Heart right ventricle (tissue), 16 donors: ENCODE data around the gene MSH6. TPM values are rescaled to one million over a fixed set of nuclear protein-coding genes. Genes with fewer than 3 reads are reported as not detected.

Source experiments
- ATAC-seq, 8 donors: fragments of 200-7000 bp; cut with Tn5 transposase; one replicate each; pipeline ENCODE4 v1.9.1; 2020; ENCODE audit warnings: mild to moderate bottlenecking in 8 of 8, moderate library complexity in 8 of 8, moderate number of reproducible peaks in 1 of 8
- DNase-seq, 2 donors: peaks; one replicate each; pipeline ENCODE4 v3.0.0-alpha.2; 2020
- H3K27ac ChIP-seq, 10 donors: fragments of 200-600 bp; sonication (generic) in 2 of 10; one replicate each; pipeline versions ENCODE4 v1.5.0 to v1.8.0; 2020 to 2022; ENCODE audit warnings: mild to moderate bottlenecking in 3 of 10
- H3K27me3 ChIP-seq, 7 donors: fragments of 200-600 bp; one replicate each; pipeline ENCODE4 v1.8.0; 2021 to 2022; ENCODE audit warnings: mild to moderate bottlenecking in 2 of 7
- H3K36me3 ChIP-seq, 9 donors: fragments of 200-600 bp; sonication (generic) in 1 of 9; one replicate each; pipeline versions ENCODE4 v1.5.0 to v1.8.0; 2020 to 2022; ENCODE audit warnings: mild to moderate bottlenecking in 2 of 9
- H3K4me1 ChIP-seq, 9 donors: fragments of 200-600 bp; sonication (generic) in 1 of 9; one replicate each; pipeline versions ENCODE4 v1.5.0 to v1.8.0; 2020 to 2022; ENCODE audit warnings: mild to moderate bottlenecking in 4 of 9
- H3K4me3 ChIP-seq, 10 donors: fragments of 200-600 bp; sonication (generic) in 2 of 10; one replicate each; pipeline versions ENCODE4 v1.5.0 to v1.8.0; 2020 to 2022; ENCODE audit warnings: mild to moderate bottlenecking in 7 of 10, moderate library complexity in 2 of 10
- H3K9me3 ChIP-seq, 11 donors: fragments of 200-600 bp in 10 of 11; sonication (generic) in 2 of 11; one replicate each; pipeline versions ENCODE4 v1.5.0 to v1.8.0; 2013 to 2022; ENCODE audit warnings: mild to moderate bottlenecking in 2 of 11, control low read depth in 1 of 11, moderate library complexity in 1 of 11
- WGBS, 2 donors: extraction: QIAGEN DNeasy Blood & Tissue Kit; methylation state at CpG; one replicate each; pipeline ENCODE4 v1.1.7; 2013; ENCODE audit warnings: inconsistent platforms in 1 of 2; 5-methylcytosine and 5-hydroxymethylcytosine counted together
- intact Hi-C, 10 donors: fragments of 100-400 bp; cut with DNase I; formaldehyde crosslinking; loops; one replicate each; pipeline versions ENCODE4 v1.11.1 to v1.14.2; 2022
- long read RNA-seq, 3 donors: library from polyadenylated mRNA; unstranded; transcript quantifications; one replicate each; pipeline ENCODE4 v2.0.0, GENCODE V29; 2020 to 2021
- polyA plus RNA-seq, 2 donors: library from polyadenylated mRNA; stranded (reverse); fragments of 200-250 nt; gene quantifications; one replicate each; pipeline ENCODE4 v1.2.3, GENCODE V29; 2013
- total RNA-seq, 10 donors: library from RNA; stranded (reverse); fragmentation: NEBNext Ultra II Directional in 3 of 10; extraction: Animal tissue kit (Norgen Biotek cat#: 25700) in 3 of 10; gene quantifications; one replicate each; pipeline versions ENCODE4 v1.2.1 to v1.2.4, GENCODE V29; 2021 to 2023
- TF ChIP-seq, protein P1 (sequence below), 9 donors: fragments of 200-600 bp; sonication (generic) in 2 of 9; IDR thresholded peaks; one replicate each; pipeline versions ENCODE4 v1.5.0 to v1.8.0; 2021 to 2022; ENCODE audit warnings: antibody characterized with exemption in 9 of 9, mild to moderate bottlenecking in 5 of 9, moderate library complexity in 1 of 9
- donor health status: Arrhythmogenic right ventricular cardiomyopathy.
- donor health status: ischemic (EF 13 %, LVEDD 7.1; RV severe dilation, severe dysfunction).
- donor health status: healthy with polysubstance abuse.
- donor health status: DM: no; HTN: yes; CAD: no.
- donor health status: DM: no; HTN: no; CAD: no.
- donor health status: ischemic (EF 25% LVEDD 6.9; RV normal size, moderate dysfunction).
- donor health status: ischemic (EF 25% LVEDD 5.7; RV mildly dilated, moderate dysfunction).
- donor health status: healthy.
- donor health status: DM: yes; HTN: yes; CAD: no.
- donor health status: Ischemic cardiomyopathy.
- donor health status: ischemic (EF 35%, LVEDD 5.7; RV mildly dilated, moderate dysfunction).
- donor health status: nonischemic (EF 11% LVEDD 7.7; RV severe dilation, severe dysfunction).
- donor health status: DM: yes; HTN: yes; CAD: no.
- donor health status: PGD.
- donor health status: ischemic (EF 29% LVEDD 5.4; RV normal size, mild dysfunction).
- donor health status: nonischemic (EF 23%, LVEDD 6.1; RV moderate dilation, normal function).

The MSH6 gene, protein sequence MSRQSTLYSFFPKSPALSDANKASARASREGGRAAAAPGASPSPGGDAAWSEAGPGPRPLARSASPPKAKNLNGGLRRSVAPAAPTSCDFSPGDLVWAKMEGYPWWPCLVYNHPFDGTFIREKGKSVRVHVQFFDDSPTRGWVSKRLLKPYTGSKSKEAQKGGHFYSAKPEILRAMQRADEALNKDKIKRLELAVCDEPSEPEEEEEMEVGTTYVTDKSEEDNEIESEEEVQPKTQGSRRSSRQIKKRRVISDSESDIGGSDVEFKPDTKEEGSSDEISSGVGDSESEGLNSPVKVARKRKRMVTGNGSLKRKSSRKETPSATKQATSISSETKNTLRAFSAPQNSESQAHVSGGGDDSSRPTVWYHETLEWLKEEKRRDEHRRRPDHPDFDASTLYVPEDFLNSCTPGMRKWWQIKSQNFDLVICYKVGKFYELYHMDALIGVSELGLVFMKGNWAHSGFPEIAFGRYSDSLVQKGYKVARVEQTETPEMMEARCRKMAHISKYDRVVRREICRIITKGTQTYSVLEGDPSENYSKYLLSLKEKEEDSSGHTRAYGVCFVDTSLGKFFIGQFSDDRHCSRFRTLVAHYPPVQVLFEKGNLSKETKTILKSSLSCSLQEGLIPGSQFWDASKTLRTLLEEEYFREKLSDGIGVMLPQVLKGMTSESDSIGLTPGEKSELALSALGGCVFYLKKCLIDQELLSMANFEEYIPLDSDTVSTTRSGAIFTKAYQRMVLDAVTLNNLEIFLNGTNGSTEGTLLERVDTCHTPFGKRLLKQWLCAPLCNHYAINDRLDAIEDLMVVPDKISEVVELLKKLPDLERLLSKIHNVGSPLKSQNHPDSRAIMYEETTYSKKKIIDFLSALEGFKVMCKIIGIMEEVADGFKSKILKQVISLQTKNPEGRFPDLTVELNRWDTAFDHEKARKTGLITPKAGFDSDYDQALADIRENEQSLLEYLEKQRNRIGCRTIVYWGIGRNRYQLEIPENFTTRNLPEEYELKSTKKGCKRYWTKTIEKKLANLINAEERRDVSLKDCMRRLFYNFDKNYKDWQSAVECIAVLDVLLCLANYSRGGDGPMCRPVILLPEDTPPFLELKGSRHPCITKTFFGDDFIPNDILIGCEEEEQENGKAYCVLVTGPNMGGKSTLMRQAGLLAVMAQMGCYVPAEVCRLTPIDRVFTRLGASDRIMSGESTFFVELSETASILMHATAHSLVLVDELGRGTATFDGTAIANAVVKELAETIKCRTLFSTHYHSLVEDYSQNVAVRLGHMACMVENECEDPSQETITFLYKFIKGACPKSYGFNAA (N-terminal part only)
- total RNA-seq = 10 to 100 TPM; 19.0 to 25.2 (median 21.5) TPM
- 1 to 10 TPM; 4.5 to 9.8 TPM for polyA plus RNA-seq
- long read RNA-seq, donor 1, full-length matches to known transcripts = 11 of 19 reads
- long read RNA-seq, donor 1, partial matches to known transcripts = 6 of 19 reads
- long read RNA-seq, donor 1, other reads (novel, unspliced or antisense) = 2 of 19 reads
- long read RNA-seq, donor 2, full-length matches to known transcripts = 11 of 19 reads
- long read RNA-seq, donor 2, partial matches to known transcripts = 7 of 19 reads
- long read RNA-seq, donor 2, other reads (novel, unspliced or antisense) = 1 of 19 reads
- long read RNA-seq, donor 3, full-length matches to known transcripts = 6 of 19 reads
- long read RNA-seq, donor 3, partial matches to known transcripts = 10 of 19 reads
- long read RNA-seq, donor 3, other reads (novel, unspliced or antisense) = 3 of 19 reads

DNA sequence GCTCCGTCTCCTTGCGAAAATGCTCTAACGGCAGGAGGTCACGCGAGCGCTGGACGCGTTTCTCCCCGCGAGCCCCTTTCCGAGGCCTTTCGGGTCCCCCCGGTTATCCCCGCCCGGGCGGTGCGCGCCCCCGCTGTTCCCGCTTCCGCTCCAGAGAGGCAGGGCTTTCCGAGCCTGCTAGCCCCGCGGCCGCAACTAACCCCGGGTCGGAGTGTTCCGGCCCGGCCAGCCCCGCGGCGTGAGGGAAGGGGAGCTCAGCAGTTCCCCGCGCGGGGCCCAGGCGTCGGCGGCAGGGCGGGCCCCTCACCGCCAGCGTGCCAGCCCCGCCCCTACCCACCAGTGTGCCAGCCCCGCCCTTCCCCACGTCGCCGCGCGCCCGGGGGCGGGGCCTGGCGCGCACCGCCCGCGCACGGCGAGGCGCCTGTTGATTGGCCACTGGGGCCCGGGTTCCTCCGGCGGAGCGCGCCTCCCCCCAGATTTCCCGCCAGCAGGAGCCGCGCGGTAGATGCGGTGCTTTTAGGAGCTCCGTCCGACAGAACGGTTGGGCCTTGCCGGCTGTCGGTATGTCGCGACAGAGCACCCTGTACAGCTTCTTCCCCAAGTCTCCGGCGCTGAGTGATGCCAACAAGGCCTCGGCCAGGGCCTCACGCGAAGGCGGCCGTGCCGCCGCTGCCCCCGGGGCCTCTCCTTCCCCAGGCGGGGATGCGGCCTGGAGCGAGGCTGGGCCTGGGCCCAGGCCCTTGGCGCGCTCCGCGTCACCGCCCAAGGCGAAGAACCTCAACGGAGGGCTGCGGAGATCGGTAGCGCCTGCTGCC lies at the start of gene MSH6:
TSS of gene MSH6 (plus strand) at position 475 of the 815 bp plus-strand sequence. CDS start at position 564, 89 bp downstream.
- intact Hi-C loops = loop anchor here in 5 of 10 donors (5.0 to 10.0 kb wide), 4 partner anchors 122 to 324 kb away; partner anchors contain the start of gene FBXO11 (in 4 of the 5)
- H3K4me1 ChIP-seq = peaks cover 6 to 37% (median 16%) of the 10 kb centered on the region in 9 donors
- TF ChIP-seq, protein P1, sequence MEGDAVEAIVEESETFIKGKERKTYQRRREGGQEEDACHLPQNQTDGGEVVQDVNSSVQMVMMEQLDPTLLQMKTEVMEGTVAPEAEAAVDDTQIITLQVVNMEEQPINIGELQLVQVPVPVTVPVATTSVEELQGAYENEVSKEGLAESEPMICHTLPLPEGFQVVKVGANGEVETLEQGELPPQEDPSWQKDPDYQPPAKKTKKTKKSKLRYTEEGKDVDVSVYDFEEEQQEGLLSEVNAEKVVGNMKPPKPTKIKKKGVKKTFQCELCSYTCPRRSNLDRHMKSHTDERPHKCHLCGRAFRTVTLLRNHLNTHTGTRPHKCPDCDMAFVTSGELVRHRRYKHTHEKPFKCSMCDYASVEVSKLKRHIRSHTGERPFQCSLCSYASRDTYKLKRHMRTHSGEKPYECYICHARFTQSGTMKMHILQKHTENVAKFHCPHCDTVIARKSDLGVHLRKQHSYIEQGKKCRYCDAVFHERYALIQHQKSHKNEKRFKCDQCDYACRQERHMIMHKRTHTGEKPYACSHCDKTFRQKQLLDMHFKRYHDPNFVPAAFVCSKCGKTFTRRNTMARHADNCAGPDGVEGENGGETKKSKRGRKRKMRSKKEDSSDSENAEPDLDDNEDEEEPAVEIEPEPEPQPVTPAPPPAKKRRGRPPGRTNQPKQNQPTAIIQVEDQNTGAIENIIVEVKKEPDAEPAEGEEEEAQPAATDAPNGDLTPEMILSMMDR (IDR thresholded peaks at IDR 0.05) = no peak
- no peaks in the 10 kb centered on the region for H3K36me3 ChIP-seq
- H3K9me3 ChIP-seq = no peaks in the 10 kb centered on the region
- peak within 1 kb of the TSS; percentile 64 to 95 (median 90) for H3K27ac ChIP-seq
- peak within 1 kb of the TSS; percentile 74 to 99 (median 88) for H3K4me3 ChIP-seq
- ATAC-seq (peak; percentile 95 to 98 (median 98)), DNase-seq (peak; percentile 86 to 90)
- H3K27me3 ChIP-seq = no peaks in the 10 kb centered on the region
- 0% methylated on average over 95 to 98 of the region's 98 CpGs for WGBS, 2 donors

DNA sequence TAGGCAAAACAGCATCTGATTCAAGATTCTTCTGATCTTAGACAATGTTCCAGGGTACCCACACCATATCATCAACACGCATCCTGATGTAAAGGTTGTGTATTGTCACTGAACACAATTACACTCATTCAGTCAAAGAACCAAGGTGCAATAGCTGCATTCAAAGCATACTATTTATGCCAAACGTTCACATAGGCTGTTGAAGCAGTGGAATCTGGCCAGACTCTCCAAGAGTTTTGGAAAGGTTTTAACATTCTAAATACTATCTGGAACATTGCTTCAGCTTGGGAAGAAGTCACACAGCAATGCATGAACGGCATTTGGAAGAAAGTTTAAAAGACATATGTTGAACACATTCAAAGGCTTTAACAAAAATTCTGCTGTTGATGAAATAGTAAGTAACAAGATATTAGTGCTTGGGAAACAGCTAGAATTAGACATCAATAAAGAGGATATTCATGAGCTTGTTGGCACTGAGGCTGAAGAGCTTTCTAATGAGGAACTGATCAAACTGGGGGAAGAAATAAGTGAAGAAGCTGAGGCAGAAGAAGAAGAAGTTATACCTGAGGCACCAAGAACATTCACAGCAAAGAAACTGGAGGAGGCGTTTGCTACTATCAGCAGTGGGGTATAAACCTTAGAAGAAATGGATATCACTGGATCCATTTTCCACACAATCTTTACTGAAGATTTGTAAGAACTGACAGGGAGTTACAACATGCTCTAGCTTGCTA lies 47.6 kb upstream of the MSH6 start:
- intact Hi-C loops = no loop called here
- WGBS, 2 donors = 61 to 64% methylated on average over 4 of the region's 4 CpGs
- ATAC-seq = no peak
- TF ChIP-seq, protein P1 (IDR thresholded peaks at IDR 0.05) = no peak
- Histone ChIP-seq H3K4me3 (no peak overlapping the region), H3K27ac (no peak overlapping the region), H3K4me1 (no peaks in the 10 kb centered on the region), H3K9me3 (no peaks in the 10 kb centered on the region), H3K27me3 (peaks cover 0 to 6% (median 0%) of the 10 kb centered on the region in 7 donors), H3K36me3 (no peaks in the 10 kb centered on the region)
- no peak for DNase-seq

DNA sequence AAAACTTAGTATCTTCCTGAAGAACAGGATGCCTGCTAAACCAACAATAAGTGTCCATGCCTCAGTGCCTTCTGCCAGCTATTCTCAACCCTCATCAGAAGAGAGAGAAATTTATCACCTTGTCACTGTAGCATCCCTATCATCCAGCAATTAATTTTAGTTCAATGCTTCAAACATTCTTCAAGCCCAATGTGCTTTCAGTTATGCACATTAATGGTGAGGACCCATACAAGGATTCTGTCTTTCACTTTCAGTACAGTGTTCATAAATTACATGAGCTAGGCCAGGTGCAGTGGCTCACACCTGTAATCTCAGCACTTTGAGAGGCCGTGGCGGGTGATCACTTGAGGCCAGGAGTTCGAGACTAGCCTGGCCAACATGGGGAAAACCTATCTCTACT lies 47.0 kb upstream of the MSH6 start:
- H3K27ac ChIP-seq = no peak overlapping the region
- DNase-seq = no peak
- no peaks in the 10 kb centered on the region for H3K36me3 ChIP-seq
- no peaks in the 10 kb centered on the region for H3K9me3 ChIP-seq
- H3K27me3 ChIP-seq = peaks cover 0 to 6% (median 0%) of the 10 kb centered on the region in 7 donors
- WGBS, 2 donors = 92 to 94% methylated on average over 3 of the region's 3 CpGs
- no peaks in the 10 kb centered on the region for H3K4me1 ChIP-seq
- intact Hi-C loops = no loop called here
- TF ChIP-seq, protein P1 (IDR thresholded peaks at IDR 0.05) = no peak
- no peak overlapping the region for H3K4me3 ChIP-seq
- no peak for ATAC-seq
